ENCODE results near the gene RSPO4. TPM values are rescaled to one million over a fixed set of nuclear protein-coding genes. Genes with fewer than 3 reads are reported as not detected.

Gene RSPO4
- total RNA-seq, 1 donor from 2014 or later, result not detected

GRCh38 chr20:946826-947225, 55.3 kb downstream of the RSPO4 start:
- Histone ChIP-seq H3K9ac (ENCODE audit: low read depth in 1 of 3, low read length in 3 of 3) (no peak overlapping the region), H3K36me3 (ENCODE audit: control insufficient read depth in 3 of 3, insufficient read depth in 3 of 3, low read length in 3 of 3) (no peaks in the 10 kb centered on the region), H3K27me3 (ENCODE audit: control insufficient read depth in 3 of 3, insufficient read depth in 3 of 3, low read length in 3 of 3) (peaks cover 13 to 35% (median 26%) of the 10 kb centered on the region in 3 donors), H3K4me1 (ENCODE audit: control insufficient read depth in 3 of 3, insufficient read depth in 3 of 3, low read length in 3 of 3) (no peaks in the 10 kb centered on the region), H3K27ac (ENCODE audit: low read depth, low read length) (no peak overlapping the region), H3K9me3 (ENCODE audit: control insufficient read depth in 3 of 3, low read length in 3 of 3) (no peaks in the 10 kb centered on the region), H3K4me3 (ENCODE audit: low read length in 3 of 3) (no peak overlapping the region)

- Histone ChIP-seq H3K4me3 (ENCODE audit: low read length in 3 of 3) (no peak overlapping the region), H3K27ac (ENCODE audit: low read depth, low read length) (no peak overlapping the region), H3K9ac (ENCODE audit: low read depth in 1 of 3, low read length in 3 of 3) (no peak overlapping the region), H3K27me3 (ENCODE audit: control insufficient read depth in 3 of 3, insufficient read depth in 3 of 3, low read length in 3 of 3) (peaks cover 11 to 35% (median 23%) of the 10 kb centered on the region in 3 donors), H3K36me3 (ENCODE audit: control insufficient read depth in 3 of 3, insufficient read depth in 3 of 3, low read length in 3 of 3) (no peaks in the 10 kb centered on the region), H3K4me1 (ENCODE audit: control insufficient read depth in 3 of 3, insufficient read depth in 3 of 3, low read length in 3 of 3) (no peaks in the 10 kb centered on the region), H3K9me3 (ENCODE audit: control insufficient read depth in 3 of 3, low read length in 3 of 3) (no peaks in the 10 kb centered on the region)
These were observed 56.3 kb downstream of the RSPO4 start for GRCh38 chr20:945841-946240.

GRCh38 chr20:944774-945410, 57.2 kb downstream of the RSPO4 start:
- no peak overlapping the region for H3K4me3 ChIP-seq (ENCODE audit: low read length in 3 of 3)
- peaks cover 12 to 36% (median 23%) of the 10 kb centered on the region in 3 donors for H3K27me3 ChIP-seq (ENCODE audit: control insufficient read depth in 3 of 3, insufficient read depth in 3 of 3, low read length in 3 of 3)
- no peaks in the 10 kb centered on the region for H3K4me1 ChIP-seq (ENCODE audit: control insufficient read depth in 3 of 3, insufficient read depth in 3 of 3, low read length in 3 of 3)
- no peak overlapping the region for H3K27ac ChIP-seq (ENCODE audit: low read depth, low read length)
- no peak overlapping the region for H3K9ac ChIP-seq (ENCODE audit: low read depth in 1 of 3, low read length in 3 of 3)
- no peaks in the 10 kb centered on the region for H3K36me3 ChIP-seq (ENCODE audit: control insufficient read depth in 3 of 3, insufficient read depth in 3 of 3, low read length in 3 of 3)
- H3K9me3 ChIP-seq (ENCODE audit: control insufficient read depth in 3 of 3, low read length in 3 of 3), result no peaks in the 10 kb centered on the region

DNA sequence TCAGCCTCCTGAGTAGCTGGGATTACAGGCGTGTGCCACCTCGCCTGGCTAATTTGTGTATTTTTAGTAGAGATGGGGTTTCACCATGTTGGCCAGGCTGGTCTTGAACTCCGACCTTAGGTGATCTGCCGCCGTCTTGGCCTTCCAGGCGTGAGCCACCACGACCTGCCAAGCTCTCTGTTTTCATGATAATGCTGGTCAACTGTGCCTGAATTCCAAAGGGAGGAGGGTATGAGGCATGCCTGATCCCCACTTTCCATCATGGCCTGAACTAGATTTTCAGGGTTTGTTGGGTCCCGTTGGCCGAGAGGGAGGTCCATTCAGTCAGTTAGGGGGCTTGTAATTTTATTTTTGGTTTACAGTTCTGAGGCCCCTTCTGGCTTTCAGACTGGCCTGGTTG, 58.0 kb downstream of the RSPO4 start:
- peaks cover 12 to 33% (median 23%) of the 10 kb centered on the region in 3 donors for H3K27me3 ChIP-seq (ENCODE audit: control insufficient read depth in 3 of 3, insufficient read depth in 3 of 3, low read length in 3 of 3)
- no peak overlapping the region for H3K9ac ChIP-seq (ENCODE audit: low read depth in 1 of 3, low read length in 3 of 3)
- H3K36me3 ChIP-seq (ENCODE audit: control insufficient read depth in 3 of 3, insufficient read depth in 3 of 3, low read length in 3 of 3), result no peaks in the 10 kb centered on the region

DNA sequence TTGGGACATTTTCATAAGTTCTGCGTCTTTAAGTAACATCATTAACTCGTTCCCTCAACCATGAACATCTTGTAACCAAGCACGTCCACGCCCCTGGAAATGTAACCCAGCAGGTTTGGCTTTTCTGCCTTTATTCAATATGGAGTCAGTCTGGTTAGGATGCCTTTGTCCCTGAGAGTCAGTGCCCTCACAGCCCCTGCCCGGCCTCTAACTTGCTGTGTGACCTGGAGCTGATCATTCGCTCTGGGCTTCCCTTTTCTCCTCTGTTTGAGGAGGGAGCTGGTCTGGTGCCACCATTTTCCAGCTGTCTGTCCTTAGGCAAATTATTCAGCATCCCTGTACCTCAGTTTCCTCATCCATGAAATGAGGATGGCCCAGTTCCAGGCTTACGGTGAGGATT, 59.5 kb downstream of the RSPO4 start:
- no peaks in the 10 kb centered on the region for H3K4me1 ChIP-seq (ENCODE audit: control insufficient read depth in 3 of 3, insufficient read depth in 3 of 3, low read length in 3 of 3)
- no peak overlapping the region for H3K27ac ChIP-seq (ENCODE audit: low read depth, low read length)
- no peak overlapping the region for H3K4me3 ChIP-seq (ENCODE audit: low read length in 3 of 3)
- H3K27me3 ChIP-seq (ENCODE audit: control insufficient read depth in 3 of 3, insufficient read depth in 3 of 3, low read length in 3 of 3), result peaks cover 12 to 33% (median 23%) of the 10 kb centered on the region in 3 donors
- no peaks in the 10 kb centered on the region for H3K36me3 ChIP-seq (ENCODE audit: control insufficient read depth in 3 of 3, insufficient read depth in 3 of 3, low read length in 3 of 3)
- H3K9ac ChIP-seq (ENCODE audit: low read depth in 1 of 3, low read length in 3 of 3), result no peak overlapping the region
- H3K9me3 ChIP-seq (ENCODE audit: control insufficient read depth in 3 of 3, low read length in 3 of 3), result no peaks in the 10 kb centered on the region

More for the DNA sequence above, 58.0 kb downstream of the RSPO4 start:
- H3K9me3 ChIP-seq (ENCODE audit: control insufficient read depth in 3 of 3, low read length in 3 of 3), result no peaks in the 10 kb centered on the region
- no peak overlapping the region for H3K4me3 ChIP-seq (ENCODE audit: low read length in 3 of 3)
- H3K27ac ChIP-seq (ENCODE audit: low read depth, low read length), result no peak overlapping the region
- H3K4me1 ChIP-seq (ENCODE audit: control insufficient read depth in 3 of 3, insufficient read depth in 3 of 3, low read length in 3 of 3), result no peaks in the 10 kb centered on the region

DNA sequence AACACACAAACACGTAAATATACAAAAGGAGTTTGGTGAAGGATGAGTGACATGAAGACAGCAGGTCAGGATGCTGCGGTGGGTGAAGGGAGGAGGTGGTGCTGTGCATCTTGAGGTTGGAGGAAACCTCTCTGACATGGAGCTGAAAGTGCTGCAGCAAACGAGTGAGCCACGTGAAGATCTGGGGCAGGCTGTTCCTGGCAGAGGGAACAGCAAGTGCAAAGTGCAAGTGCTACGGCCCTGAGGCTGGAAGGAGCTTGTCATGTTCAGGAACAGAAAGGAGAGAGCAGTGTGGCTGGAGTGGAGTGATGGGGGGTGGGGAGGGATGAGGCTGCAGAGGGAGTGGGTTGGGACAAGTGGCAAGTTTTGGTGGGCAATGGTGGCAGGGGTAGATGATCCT, 61.2 kb downstream of the RSPO4 start:
- peaks cover 3 to 17% (median 8%) of the 10 kb centered on the region in 3 donors for H3K27me3 ChIP-seq (ENCODE audit: control insufficient read depth in 3 of 3, insufficient read depth in 3 of 3, low read length in 3 of 3)
- H3K4me3 ChIP-seq (ENCODE audit: low read length in 3 of 3), result no peak overlapping the region
- no peaks in the 10 kb centered on the region for H3K9me3 ChIP-seq (ENCODE audit: control insufficient read depth in 3 of 3, low read length in 3 of 3)
- no peaks in the 10 kb centered on the region for H3K36me3 ChIP-seq (ENCODE audit: control insufficient read depth in 3 of 3, insufficient read depth in 3 of 3, low read length in 3 of 3)
- H3K27ac ChIP-seq (ENCODE audit: low read depth, low read length), result no peak overlapping the region
- no peak overlapping the region for H3K9ac ChIP-seq (ENCODE audit: low read depth in 1 of 3, low read length in 3 of 3)
- H3K4me1 ChIP-seq (ENCODE audit: control insufficient read depth in 3 of 3, insufficient read depth in 3 of 3, low read length in 3 of 3), result no peaks in the 10 kb centered on the region

DNA sequence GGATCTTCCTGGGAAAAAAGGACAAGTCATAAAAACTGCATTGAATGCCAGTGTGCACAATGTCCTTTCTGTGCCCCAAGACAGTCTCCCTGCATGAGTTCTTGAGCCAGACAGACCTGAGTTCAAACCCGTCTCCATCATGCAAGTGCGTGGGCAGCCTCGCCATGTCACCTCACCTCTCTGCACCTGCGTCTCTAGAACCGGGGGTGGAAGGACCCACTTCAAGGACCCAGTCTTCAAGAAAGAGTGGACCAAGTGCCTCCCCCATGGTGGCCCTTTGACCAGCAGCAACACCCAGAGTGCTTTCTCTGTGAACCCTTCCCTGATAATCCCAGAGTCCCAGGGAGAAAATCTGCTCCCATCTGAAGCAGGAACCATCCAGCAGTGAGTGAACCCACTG, 62.5 kb downstream of the RSPO4 start:
- Histone ChIP-seq H3K4me1 (ENCODE audit: control insufficient read depth in 3 of 3, insufficient read depth in 3 of 3, low read length in 3 of 3) (no peaks in the 10 kb centered on the region), H3K4me3 (ENCODE audit: low read length in 3 of 3) (no peak overlapping the region), H3K9ac (ENCODE audit: low read depth in 1 of 3, low read length in 3 of 3) (no peak overlapping the region), H3K36me3 (ENCODE audit: control insufficient read depth in 3 of 3, insufficient read depth in 3 of 3, low read length in 3 of 3) (no peaks in the 10 kb centered on the region), H3K27ac (ENCODE audit: low read depth, low read length) (no peak overlapping the region), H3K9me3 (ENCODE audit: control insufficient read depth in 3 of 3, low read length in 3 of 3) (no peaks in the 10 kb centered on the region), H3K27me3 (ENCODE audit: control insufficient read depth in 3 of 3, insufficient read depth in 3 of 3, low read length in 3 of 3) (peaks cover 0 to 6% (median 3%) of the 10 kb centered on the region in 3 donors)

GRCh38 chr20:934186-934840, 67.8 kb downstream of the RSPO4 start:
- Histone ChIP-seq H3K9me3 (ENCODE audit: control insufficient read depth in 3 of 3, low read length in 3 of 3) (peaks cover 0 to 3% (median 0%) of the 10 kb centered on the region in 3 donors), H3K4me3 (ENCODE audit: low read length in 3 of 3) (no peak overlapping the region), H3K9ac (ENCODE audit: low read depth in 1 of 3, low read length in 3 of 3) (no peak overlapping the region), H3K27ac (ENCODE audit: low read depth, low read length) (no peak overlapping the region), H3K36me3 (ENCODE audit: control insufficient read depth in 3 of 3, insufficient read depth in 3 of 3, low read length in 3 of 3) (no peaks in the 10 kb centered on the region), H3K27me3 (ENCODE audit: control insufficient read depth in 3 of 3, insufficient read depth in 3 of 3, low read length in 3 of 3) (no peaks in the 10 kb centered on the region), H3K4me1 (ENCODE audit: control insufficient read depth in 3 of 3, insufficient read depth in 3 of 3, low read length in 3 of 3) (no peaks in the 10 kb centered on the region)

GRCh38 chr20:933029-933428, 69.1 kb downstream of the RSPO4 start:
- Histone ChIP-seq H3K4me1 (ENCODE audit: control insufficient read depth in 3 of 3, insufficient read depth in 3 of 3, low read length in 3 of 3) (no peaks in the 10 kb centered on the region), H3K9me3 (ENCODE audit: control insufficient read depth in 3 of 3, low read length in 3 of 3) (peaks cover 0 to 3% (median 0%) of the 10 kb centered on the region in 3 donors), H3K9ac (ENCODE audit: low read depth in 1 of 3, low read length in 3 of 3) (no peak overlapping the region), H3K27me3 (ENCODE audit: control insufficient read depth in 3 of 3, insufficient read depth in 3 of 3, low read length in 3 of 3) (peaks cover 0 to 3% (median 0%) of the 10 kb centered on the region in 3 donors), H3K36me3 (ENCODE audit: control insufficient read depth in 3 of 3, insufficient read depth in 3 of 3, low read length in 3 of 3) (no peaks in the 10 kb centered on the region), H3K4me3 (ENCODE audit: low read length in 3 of 3) (no peak overlapping the region), H3K27ac (ENCODE audit: low read depth, low read length) (no peak overlapping the region)

DNA sequence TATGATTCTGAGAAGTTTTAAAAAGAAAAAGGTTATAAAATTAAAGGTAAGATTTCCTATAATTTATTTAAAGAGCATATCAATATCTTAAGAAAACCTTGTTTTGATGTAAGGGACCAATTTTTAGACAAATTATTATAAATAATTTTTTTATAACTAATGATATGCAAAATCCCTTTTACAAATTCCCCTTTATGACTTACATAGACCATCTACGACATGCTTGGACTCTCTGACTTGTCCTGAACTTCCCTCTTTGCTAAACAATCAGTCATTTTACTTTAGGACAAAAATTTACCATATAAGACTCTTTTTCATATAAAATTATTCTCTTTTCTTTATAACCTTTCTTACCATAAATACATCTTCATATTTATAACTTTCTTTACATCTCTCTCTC, 70.7 kb downstream of the RSPO4 start:
- Histone ChIP-seq H3K4me3 (ENCODE audit: low read length in 3 of 3) (no peak overlapping the region), H3K27ac (ENCODE audit: low read depth, low read length) (no peak overlapping the region), H3K36me3 (ENCODE audit: control insufficient read depth in 3 of 3, insufficient read depth in 3 of 3, low read length in 3 of 3) (no peaks in the 10 kb centered on the region), H3K9me3 (ENCODE audit: control insufficient read depth in 3 of 3, low read length in 3 of 3) (peaks cover 0 to 3% (median 0%) of the 10 kb centered on the region in 3 donors), H3K4me1 (ENCODE audit: control insufficient read depth in 3 of 3, insufficient read depth in 3 of 3, low read length in 3 of 3) (no peaks in the 10 kb centered on the region), H3K9ac (ENCODE audit: low read depth in 1 of 3, low read length in 3 of 3) (no peak overlapping the region), H3K27me3 (ENCODE audit: control insufficient read depth in 3 of 3, insufficient read depth in 3 of 3, low read length in 3 of 3) (peaks cover 0 to 7% (median 0%) of the 10 kb centered on the region in 3 donors)

Data from skeletal muscle tissue (tissue), 4 donors.